Vagina (tissue), 2 donors: ENCODE measurements around the gene FAAP20. TPM values are rescaled to one million over a fixed set of nuclear protein-coding genes. Genes with fewer than 3 reads are reported as not detected.

ENCODE experiments used
- DNase-seq, 2 donors: peaks; one replicate each; pipeline ENCODE4 v3.0.0-alpha.2; 2017; ENCODE audit errors: extremely low spot score in 2 of 2
- H3K27ac ChIP-seq: fragments of 200-600 bp; sonication (generic); one replicate; pipeline ENCODE4 v1.5.1; 2019
- H3K27me3 ChIP-seq: fragments of 200-600 bp; sonication (generic); one replicate; pipeline ENCODE4 v1.5.1; 2019
- H3K36me3 ChIP-seq, 2 donors: fragments of 200-600 bp; sonication (generic); one replicate each; pipeline ENCODE4 v1.5.1; 2017 to 2019
- H3K4me1 ChIP-seq: fragments of 200-600 bp; sonication (generic); one replicate; pipeline ENCODE4 v1.5.1; 2019
- H3K4me3 ChIP-seq, 2 donors: fragments of 200-600 bp; sonication (generic); 1 replicate in 1 of 2; 2 replicates in 1 of 2; pipeline ENCODE4 v1.5.1; 2016 to 2019
- H3K9me3 ChIP-seq: fragments of 200-600 bp; sonication (generic); one replicate; pipeline ENCODE4 v1.5.1; 2019
- POLR2A ChIP-seq, 2 donors: fragments of 450-650 bp; IDR thresholded peaks; one replicate each; pipeline ENCODE4 v1.6.1; 2017; ENCODE audit warnings: antibody characterized with exemption in 2 of 2, mild to moderate bottlenecking in 2 of 2, moderate library complexity in 2 of 2
- POLR2AphosphoS5 ChIP-seq, 2 donors: sonication (generic); formaldehyde crosslinking; IDR thresholded peaks; one replicate each; pipeline ENCODE4 v1.9.0; 2017; ENCODE audit warnings: antibody characterized with exemption in 2 of 2, mild to moderate bottlenecking in 2 of 2, low read depth in 1 of 2; ENCODE audit not compliant: insufficient read depth in 1 of 2
- intact Hi-C: fragments of 100-400 bp; cut with DNase I; formaldehyde crosslinking; loops from one replicate; pipeline ENCODE4 v1.15.1; 2023
- total RNA-seq: library from RNA; depleted of rRNA; stranded (reverse); fragments of >200 nt; gene quantifications from one replicate; pipeline ENCODE4 v1.2.3, GENCODE V29; 2016
- TF ChIP-seq, protein P1 (sequence below), 3 experiments: fragments of 450-650 bp in 2 of 3; fragments of 200-600 bp in 1 of 3; sonication (generic) in 1 of 3; IDR thresholded peaks; one replicate each; pipeline ENCODE4 v1.5.1; 2017 to 2019; ENCODE audit warnings: antibody characterized with exemption in 3 of 3, mild to moderate bottlenecking in 2 of 3, moderate library complexity in 2 of 3

The FAAP20 gene
- total RNA-seq, 1 donor from 2014 or later = 92.3 TPM

DNA sequence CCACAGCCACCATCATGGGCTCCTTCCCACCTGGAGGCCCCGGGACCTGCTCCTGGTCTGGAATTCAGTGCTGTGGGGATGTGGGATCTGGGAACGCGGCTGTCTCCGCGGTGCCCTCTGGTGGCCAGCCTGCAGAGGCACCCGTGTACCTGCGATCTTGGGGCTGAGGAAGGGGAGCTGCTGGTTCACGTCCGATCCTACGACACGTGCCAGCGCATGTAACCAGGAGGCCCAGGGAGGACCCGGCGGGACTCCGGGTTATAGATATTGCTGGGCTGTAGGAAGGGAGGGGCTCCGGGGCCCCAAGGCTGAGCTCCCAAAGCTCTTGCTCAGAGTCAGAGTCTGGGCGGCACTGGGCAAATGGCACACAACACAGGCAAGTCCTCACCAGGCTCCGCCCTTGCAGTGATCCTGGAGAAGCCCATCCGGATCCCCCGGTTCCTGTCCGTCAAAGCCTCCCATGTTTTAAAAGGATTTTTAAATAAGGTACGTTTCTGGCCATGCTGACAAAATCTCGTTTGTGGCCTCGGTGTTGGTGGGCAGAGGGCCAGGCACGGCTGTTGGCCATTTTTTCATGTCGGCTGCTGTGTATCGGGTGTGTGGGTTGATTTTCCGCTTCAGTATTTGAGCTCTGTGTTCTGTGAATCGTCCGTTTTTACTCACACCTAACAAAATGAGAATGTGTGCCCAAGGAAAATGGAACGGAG, 20.1 kb downstream of the FAAP20 start:
- peak overlapping the region; percentile 45 for H3K27ac ChIP-seq
- no peaks in the 10 kb centered on the region for H3K36me3 ChIP-seq
- no peaks in the 10 kb centered on the region for H3K9me3 ChIP-seq
- TF ChIP-seq POLR2A (IDR thresholded peaks at IDR 0.05) = no peak
- TF ChIP-seq POLR2AphosphoS5 (IDR thresholded peaks at IDR 0.05; ENCODE audit: insufficient read depth in 1 of 2, low read depth in 1 of 2) = peak in 1 of 2 donors; percentile 54
- TF ChIP-seq, protein P1, sequence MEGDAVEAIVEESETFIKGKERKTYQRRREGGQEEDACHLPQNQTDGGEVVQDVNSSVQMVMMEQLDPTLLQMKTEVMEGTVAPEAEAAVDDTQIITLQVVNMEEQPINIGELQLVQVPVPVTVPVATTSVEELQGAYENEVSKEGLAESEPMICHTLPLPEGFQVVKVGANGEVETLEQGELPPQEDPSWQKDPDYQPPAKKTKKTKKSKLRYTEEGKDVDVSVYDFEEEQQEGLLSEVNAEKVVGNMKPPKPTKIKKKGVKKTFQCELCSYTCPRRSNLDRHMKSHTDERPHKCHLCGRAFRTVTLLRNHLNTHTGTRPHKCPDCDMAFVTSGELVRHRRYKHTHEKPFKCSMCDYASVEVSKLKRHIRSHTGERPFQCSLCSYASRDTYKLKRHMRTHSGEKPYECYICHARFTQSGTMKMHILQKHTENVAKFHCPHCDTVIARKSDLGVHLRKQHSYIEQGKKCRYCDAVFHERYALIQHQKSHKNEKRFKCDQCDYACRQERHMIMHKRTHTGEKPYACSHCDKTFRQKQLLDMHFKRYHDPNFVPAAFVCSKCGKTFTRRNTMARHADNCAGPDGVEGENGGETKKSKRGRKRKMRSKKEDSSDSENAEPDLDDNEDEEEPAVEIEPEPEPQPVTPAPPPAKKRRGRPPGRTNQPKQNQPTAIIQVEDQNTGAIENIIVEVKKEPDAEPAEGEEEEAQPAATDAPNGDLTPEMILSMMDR (IDR thresholded peaks at IDR 0.05) = peak; percentile 65 to 81 (median 78)
- intact Hi-C loops = loop anchor here (5.0 kb wide), 1 partner anchor 42 kb away; no protein-coding TSS in a partner anchor
- no peak for DNase-seq
- H3K27me3 ChIP-seq = no peaks in the 10 kb centered on the region
- peaks cover 13% of the 10 kb centered on the region for H3K4me1 ChIP-seq
- peak overlapping the region; percentile 40 to 55 for H3K4me3 ChIP-seq

GRCh38 chr1:2173546-2174347, 20.8 kb downstream of the FAAP20 start:
- intact Hi-C loops = loop anchor here (5.0 kb wide), 1 partner anchor 41 kb away; no protein-coding TSS in a partner anchor
- Histone ChIP-seq H3K4me1 (peaks cover 13% of the 10 kb centered on the region), H3K27ac (no peak overlapping the region), H3K27me3 (no peaks in the 10 kb centered on the region), H3K4me3 (peak overlapping the region in 1 of 2 donors; percentile 40), H3K36me3 (no peaks in the 10 kb centered on the region), H3K9me3 (no peaks in the 10 kb centered on the region)
- DNase-seq = no peak
- TF ChIP-seq POLR2A (IDR thresholded peaks at IDR 0.05) = no peak
- TF ChIP-seq, protein P1 (IDR thresholded peaks at IDR 0.05) = no peak
- TF ChIP-seq POLR2AphosphoS5 (IDR thresholded peaks at IDR 0.05; ENCODE audit: insufficient read depth in 1 of 2, low read depth in 1 of 2) = no peak

DNA sequence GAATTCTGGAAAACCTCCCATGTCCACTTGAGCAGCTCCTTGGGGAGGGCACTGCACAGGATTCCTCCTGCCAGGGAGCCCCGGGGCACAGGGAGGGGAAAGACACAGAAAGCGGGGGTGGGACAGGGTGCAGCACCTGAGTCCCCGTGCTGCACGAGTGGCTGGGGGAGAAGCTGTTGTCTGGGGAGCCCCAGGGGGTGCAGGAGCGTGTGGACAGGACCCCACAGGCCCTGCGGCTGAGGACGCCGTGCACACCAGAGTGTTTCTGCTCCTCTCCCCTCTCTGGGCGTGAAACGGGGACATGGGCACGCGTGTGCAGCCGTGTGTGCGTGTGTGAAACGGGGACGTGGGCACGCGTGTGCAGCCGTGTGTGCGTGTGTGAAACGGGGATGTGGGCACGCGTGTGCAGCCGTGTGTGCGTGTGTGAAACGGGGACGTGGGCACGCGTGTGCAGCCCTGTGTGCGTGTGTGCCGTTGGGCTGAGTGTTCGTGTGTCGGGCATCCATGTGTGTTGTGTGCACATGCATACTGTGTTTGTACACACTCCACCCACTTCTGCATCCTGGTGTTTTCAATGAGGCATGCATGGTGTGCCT, 21.9 kb downstream of the FAAP20 start:
- no peak for DNase-seq
- Histone ChIP-seq H3K36me3 (no peaks in the 10 kb centered on the region), H3K27ac (no peak overlapping the region), H3K4me1 (peaks cover 13% of the 10 kb centered on the region), H3K4me3 (no peak overlapping the region), H3K27me3 (no peaks in the 10 kb centered on the region), H3K9me3 (no peaks in the 10 kb centered on the region)
- TF ChIP-seq, protein P1 (IDR thresholded peaks at IDR 0.05) = no peak
- no peak for TF ChIP-seq POLR2AphosphoS5 (IDR thresholded peaks at IDR 0.05; ENCODE audit: insufficient read depth in 1 of 2, low read depth in 1 of 2)
- no peak for TF ChIP-seq POLR2A (IDR thresholded peaks at IDR 0.05)
- intact Hi-C loops = loop anchor here (5.0 kb wide), 1 partner anchor 40 kb away; no protein-coding TSS in a partner anchor

GRCh38 chr1:2172012-2172411, 22.6 kb downstream of the FAAP20 start:
- intact Hi-C loops = loop anchor here (5.0 kb wide), 1 partner anchor 40 kb away; no protein-coding TSS in a partner anchor
- TF ChIP-seq, protein P1 (IDR thresholded peaks at IDR 0.05) = no peak
- no peak for TF ChIP-seq POLR2AphosphoS5 (IDR thresholded peaks at IDR 0.05; ENCODE audit: insufficient read depth in 1 of 2, low read depth in 1 of 2)
- no peak for TF ChIP-seq POLR2A (IDR thresholded peaks at IDR 0.05)
- H3K36me3 ChIP-seq = no peaks in the 10 kb centered on the region
- H3K4me3 ChIP-seq = no peak overlapping the region
- peaks cover 13% of the 10 kb centered on the region for H3K4me1 ChIP-seq
- no peaks in the 10 kb centered on the region for H3K27me3 ChIP-seq
- no peak for DNase-seq
- H3K27ac ChIP-seq = no peak overlapping the region
- no peaks in the 10 kb centered on the region for H3K9me3 ChIP-seq
